ENCODE measurements around the gene CACNA1H. TPM values are rescaled to one million over a fixed set of nuclear protein-coding genes. Genes with fewer than 3 reads are reported as not detected.

CACNA1H gene
- total and polyA plus RNA-seq, 7 experiments from 2014 or later = 0.31 to 8.8 (median 2.2) TPM

DNA sequence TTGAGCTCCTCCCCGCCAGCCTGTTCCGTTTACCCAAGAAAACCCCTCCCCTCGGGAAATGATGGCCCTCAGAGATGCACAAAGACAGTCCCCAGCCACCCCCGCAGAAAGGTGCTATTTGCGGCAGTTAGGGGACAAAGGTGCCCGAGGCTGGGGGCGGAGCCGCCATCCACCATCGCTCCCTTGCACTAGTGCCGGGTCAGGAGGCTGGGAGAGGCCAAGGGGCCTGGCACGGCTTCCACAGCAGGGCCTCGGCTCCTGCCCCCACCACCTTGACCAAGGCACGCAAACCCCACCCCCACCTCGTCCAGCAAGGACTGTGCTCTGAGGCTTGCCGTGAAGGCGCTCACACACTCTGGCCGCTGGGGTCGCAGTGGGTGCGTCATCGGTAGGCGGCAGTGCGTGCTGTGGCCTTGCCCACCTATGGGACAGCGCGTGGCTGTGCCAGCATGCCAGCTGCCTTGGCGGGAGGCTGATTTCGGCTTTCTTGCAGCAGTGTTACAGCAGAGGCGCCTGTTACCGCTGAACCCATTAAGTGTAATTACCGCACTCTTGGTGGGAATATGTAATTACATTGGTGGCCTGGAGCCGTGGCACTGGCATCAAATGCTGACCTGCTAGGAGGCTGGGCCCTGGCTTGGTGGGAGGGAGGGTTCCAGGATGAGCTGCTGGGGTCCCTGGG is 40.4 kb downstream of the CACNA1H start:
- Mint-ChIP-seq H3K9me3 (peaks cover 0 to 1% (median 0%) of the 10 kb centered on the region in 11 donors), H3K4me1 (peaks cover 0 to 3% (median 0%) of the 10 kb centered on the region in 7 donors), H3K27me3 (peaks cover 0 to 6% (median 0%) of the 10 kb centered on the region in 5 donors), H3K27ac (no peak overlapping the region), H3K36me3 (no peaks in the 10 kb centered on the region), H3K4me3 (no peak overlapping the region)
- no peaks in the 10 kb centered on the region for H3K4me1 ChIP-seq (ENCODE audit: control insufficient read depth in 2 of 2, insufficient read depth in 2 of 2, low read length in 2 of 2)
- H3K36me3 ChIP-seq (ENCODE audit: control insufficient read depth in 2 of 3, insufficient read depth in 3 of 3, low read length in 3 of 3) = no peaks in the 10 kb centered on the region
- ChIA-PET CTCF (no interaction called here), POLR2A (no interaction called here)
- H3K27ac ChIP-seq (ENCODE audit: low read depth, low read length) = no peak overlapping the region
- no peak overlapping the region for H3K4me3 ChIP-seq (ENCODE audit: low read length)
- no peak for ATAC-seq
- intact Hi-C loops (cut with micrococcal nuclease) = no loop called here
- H3K9me3 ChIP-seq (ENCODE audit: control insufficient read depth in 2 of 3, low read length in 3 of 3) = no peaks in the 10 kb centered on the region
- H3K27me3 ChIP-seq (ENCODE audit: control insufficient read depth in 2 of 2, insufficient read depth in 2 of 2, low read length in 2 of 2) = no peaks in the 10 kb centered on the region
- DNase-seq = no peak

DNA sequence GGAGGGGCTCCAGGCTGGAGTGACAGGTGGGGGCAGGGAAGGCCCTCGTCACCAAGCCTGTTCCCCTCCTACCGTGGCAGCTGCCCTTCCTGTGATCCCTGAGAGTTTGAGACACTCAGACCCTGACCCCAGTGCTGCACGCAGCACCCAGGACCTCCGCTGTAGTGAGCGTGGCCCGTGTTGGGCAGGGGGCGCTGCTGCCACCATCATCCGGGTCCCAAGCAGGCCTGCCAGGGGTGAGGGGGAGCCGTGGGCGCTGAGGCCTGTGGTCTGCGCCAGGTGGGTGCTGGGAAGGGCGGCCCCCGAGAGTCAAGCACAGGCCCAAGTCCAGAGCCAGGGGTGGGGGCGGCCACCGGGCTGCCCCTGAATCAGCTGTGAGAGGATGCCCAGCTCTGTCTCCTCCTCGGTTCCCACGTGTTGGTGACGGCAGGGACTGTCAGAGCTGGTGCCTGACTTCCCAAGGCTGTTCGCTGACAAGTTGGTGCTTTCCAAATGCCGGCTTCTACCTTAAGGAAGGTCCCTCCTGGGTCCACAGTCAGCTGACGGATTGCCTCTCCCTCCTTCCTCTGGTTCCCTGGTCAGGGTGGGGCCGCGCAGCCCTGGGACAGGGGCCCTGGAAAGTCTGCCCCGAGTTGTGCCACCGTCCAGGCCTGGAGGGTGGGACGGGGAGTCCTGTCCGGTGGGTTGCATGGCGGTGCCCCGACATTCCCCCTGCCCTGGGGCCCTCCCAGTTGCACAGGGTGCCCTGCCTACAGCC is 41.1 kb downstream of the CACNA1H start:
- POLR2A ChIA-PET = no interaction called here

DNA sequence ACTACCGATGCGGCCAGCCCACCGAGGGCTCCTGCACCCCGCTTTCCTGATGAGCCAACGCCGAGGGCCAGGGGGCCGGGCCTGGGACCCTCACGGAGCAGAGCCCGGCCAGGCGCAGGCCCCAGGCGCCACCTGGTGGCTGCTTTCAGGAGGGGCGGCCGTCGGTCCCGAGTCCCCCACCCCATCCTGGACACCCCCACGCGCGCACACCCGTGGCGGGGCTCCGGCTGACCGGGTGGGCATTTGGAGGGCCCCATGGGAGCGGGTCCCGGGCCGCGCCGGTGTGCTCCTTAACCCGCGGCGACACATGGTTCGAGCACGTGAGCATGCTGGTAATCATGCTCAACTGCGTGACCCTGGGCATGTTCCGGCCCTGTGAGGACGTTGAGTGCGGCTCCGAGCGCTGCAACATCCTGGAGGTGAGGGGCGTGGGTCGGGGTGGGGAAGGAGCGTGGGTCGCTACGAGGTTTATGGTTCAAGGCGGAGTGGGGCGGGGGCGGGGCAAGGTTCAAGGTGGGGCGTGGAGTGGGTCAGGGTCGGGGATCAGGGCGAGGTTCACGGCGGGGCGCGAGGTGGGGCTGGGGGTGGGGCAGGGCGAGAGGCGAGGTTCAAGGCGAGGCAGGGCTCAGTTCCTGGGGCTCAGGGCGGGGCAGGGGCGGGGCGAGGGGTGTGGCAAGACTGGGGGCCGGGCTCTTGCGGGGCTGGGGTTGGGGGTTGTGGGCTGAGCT is 41.9 kb downstream of the CACNA1H start:
- no peaks in the 10 kb centered on the region for H3K9me3 ChIP-seq (ENCODE audit: control insufficient read depth in 2 of 3, low read length in 3 of 3)
- Mint-ChIP-seq H3K4me1 (peaks cover 0 to 3% (median 0%) of the 10 kb centered on the region in 7 donors), H3K27me3 (peaks cover 0 to 4% (median 0%) of the 10 kb centered on the region in 5 donors), H3K9me3 (peaks cover 0 to 2% (median 0%) of the 10 kb centered on the region in 11 donors), H3K27ac (no peak overlapping the region), H3K4me3 (no peak overlapping the region), H3K36me3 (no peaks in the 10 kb centered on the region)
- H3K27ac ChIP-seq (ENCODE audit: low read depth, low read length) = no peak overlapping the region
- CTCF ChIA-PET = no interaction called here
- H3K36me3 ChIP-seq (ENCODE audit: control insufficient read depth in 2 of 3, insufficient read depth in 3 of 3, low read length in 3 of 3) = no peaks in the 10 kb centered on the region
- intact Hi-C loops (cut with micrococcal nuclease) = no loop called here
- ATAC-seq = peak; percentile 31
- H3K4me3 ChIP-seq (ENCODE audit: low read length) = no peak overlapping the region
- peak in 6 of 9 donors; percentile 16 to 41 (median 22) for DNase-seq
- POLR2A ChIA-PET = no interaction called here
- H3K4me1 ChIP-seq (ENCODE audit: control insufficient read depth in 2 of 2, insufficient read depth in 2 of 2, low read length in 2 of 2) = no peaks in the 10 kb centered on the region
- H3K27me3 ChIP-seq (ENCODE audit: control insufficient read depth in 2 of 2, insufficient read depth in 2 of 2, low read length in 2 of 2) = no peaks in the 10 kb centered on the region

More for the DNA sequence above, 41.1 kb downstream of the CACNA1H start:
- Histone ChIP-seq H3K27me3 (ENCODE audit: control insufficient read depth in 2 of 2, insufficient read depth in 2 of 2, low read length in 2 of 2) (no peaks in the 10 kb centered on the region), H3K27ac (ENCODE audit: low read depth, low read length) (no peak overlapping the region), H3K4me1 (ENCODE audit: control insufficient read depth in 2 of 2, insufficient read depth in 2 of 2, low read length in 2 of 2) (no peaks in the 10 kb centered on the region), H3K4me3 (ENCODE audit: low read length) (no peak overlapping the region), H3K36me3 (ENCODE audit: control insufficient read depth in 2 of 3, insufficient read depth in 3 of 3, low read length in 3 of 3) (no peaks in the 10 kb centered on the region), H3K9me3 (ENCODE audit: control insufficient read depth in 2 of 3, low read length in 3 of 3) (no peaks in the 10 kb centered on the region)
- no peaks in the 10 kb centered on the region for H3K36me3 Mint-ChIP-seq
- H3K27me3 Mint-ChIP-seq = peaks cover 0 to 4% (median 0%) of the 10 kb centered on the region in 5 donors
- H3K4me3 Mint-ChIP-seq = no peak overlapping the region
- ATAC-seq (no peak), DNase-seq (peak in 1 of 9 donors; percentile 8)
- CTCF ChIA-PET = no interaction called here
- peaks cover 0 to 1% (median 0%) of the 10 kb centered on the region in 11 donors for H3K9me3 Mint-ChIP-seq
- no peak overlapping the region for H3K27ac Mint-ChIP-seq
- intact Hi-C loops (cut with micrococcal nuclease) = no loop called here
- H3K4me1 Mint-ChIP-seq = peaks cover 0 to 3% (median 0%) of the 10 kb centered on the region in 7 donors

DNA sequence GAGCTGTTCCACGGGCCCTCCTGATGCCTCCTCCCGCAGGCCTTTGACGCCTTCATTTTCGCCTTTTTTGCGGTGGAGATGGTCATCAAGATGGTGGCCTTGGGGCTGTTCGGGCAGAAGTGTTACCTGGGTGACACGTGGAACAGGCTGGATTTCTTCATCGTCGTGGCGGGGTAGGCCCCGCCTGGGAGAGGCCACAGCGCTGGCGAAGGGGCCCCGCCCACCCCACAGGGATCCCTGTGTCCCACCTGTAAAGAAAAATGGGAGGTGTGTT is 42.4 kb downstream of the CACNA1H start:
- Histone ChIP-seq H3K9me3 (ENCODE audit: control insufficient read depth in 2 of 3, low read length in 3 of 3) (no peaks in the 10 kb centered on the region), H3K36me3 (ENCODE audit: control insufficient read depth in 2 of 3, insufficient read depth in 3 of 3, low read length in 3 of 3) (no peaks in the 10 kb centered on the region), H3K27me3 (ENCODE audit: control insufficient read depth in 2 of 2, insufficient read depth in 2 of 2, low read length in 2 of 2) (no peaks in the 10 kb centered on the region), H3K4me1 (ENCODE audit: control insufficient read depth in 2 of 2, insufficient read depth in 2 of 2, low read length in 2 of 2) (no peaks in the 10 kb centered on the region), H3K4me3 (ENCODE audit: low read length) (no peak overlapping the region), H3K27ac (ENCODE audit: low read depth, low read length) (no peak overlapping the region)
- Mint-ChIP-seq H3K9me3 (peaks cover 0 to 5% (median 0%) of the 10 kb centered on the region in 11 donors), H3K4me1 (peaks cover 0 to 3% (median 0%) of the 10 kb centered on the region in 7 donors), H3K4me3 (peak overlapping the region in 1 of 10 donors; percentile 12), H3K27ac (no peak overlapping the region), H3K36me3 (no peaks in the 10 kb centered on the region), H3K27me3 (peaks cover 0 to 4% (median 0%) of the 10 kb centered on the region in 5 donors)
- no peak for ATAC-seq
- ChIA-PET POLR2A (no interaction called here), CTCF (no interaction called here)
- intact Hi-C loops (cut with micrococcal nuclease) = no loop called here
- no peak for DNase-seq

GRCh38 chr16:1196494-1196893 is 43.6 kb downstream of the CACNA1H start:
- peaks cover 0 to 3% (median 0%) of the 10 kb centered on the region in 7 donors for H3K4me1 Mint-ChIP-seq
- ATAC-seq = no peak
- H3K4me3 ChIP-seq (ENCODE audit: low read length) = no peak overlapping the region
- peaks cover 0 to 4% (median 0%) of the 10 kb centered on the region in 5 donors for H3K27me3 Mint-ChIP-seq
- ChIA-PET POLR2A (no interaction called here), CTCF (no interaction called here)
- intact Hi-C loops (cut with micrococcal nuclease) = no loop called here
- H3K9me3 ChIP-seq (ENCODE audit: control insufficient read depth in 2 of 3, low read length in 3 of 3) = no peaks in the 10 kb centered on the region
- H3K27ac Mint-ChIP-seq = peak overlapping the region in 2 of 9 donors; percentile 46 to 59
- H3K4me3 Mint-ChIP-seq = no peak overlapping the region
- H3K36me3 Mint-ChIP-seq = no peaks in the 10 kb centered on the region
- peaks cover 0 to 5% (median 0%) of the 10 kb centered on the region in 11 donors for H3K9me3 Mint-ChIP-seq
- DNase-seq = no peak
- no peaks in the 10 kb centered on the region for H3K4me1 ChIP-seq (ENCODE audit: control insufficient read depth in 2 of 2, insufficient read depth in 2 of 2, low read length in 2 of 2)
- H3K27ac ChIP-seq (ENCODE audit: low read depth, low read length) = no peak overlapping the region
- H3K27me3 ChIP-seq (ENCODE audit: control insufficient read depth in 2 of 2, insufficient read depth in 2 of 2, low read length in 2 of 2) = no peaks in the 10 kb centered on the region
- no peaks in the 10 kb centered on the region for H3K36me3 ChIP-seq (ENCODE audit: control insufficient read depth in 2 of 3, insufficient read depth in 3 of 3, low read length in 3 of 3)

DNA sequence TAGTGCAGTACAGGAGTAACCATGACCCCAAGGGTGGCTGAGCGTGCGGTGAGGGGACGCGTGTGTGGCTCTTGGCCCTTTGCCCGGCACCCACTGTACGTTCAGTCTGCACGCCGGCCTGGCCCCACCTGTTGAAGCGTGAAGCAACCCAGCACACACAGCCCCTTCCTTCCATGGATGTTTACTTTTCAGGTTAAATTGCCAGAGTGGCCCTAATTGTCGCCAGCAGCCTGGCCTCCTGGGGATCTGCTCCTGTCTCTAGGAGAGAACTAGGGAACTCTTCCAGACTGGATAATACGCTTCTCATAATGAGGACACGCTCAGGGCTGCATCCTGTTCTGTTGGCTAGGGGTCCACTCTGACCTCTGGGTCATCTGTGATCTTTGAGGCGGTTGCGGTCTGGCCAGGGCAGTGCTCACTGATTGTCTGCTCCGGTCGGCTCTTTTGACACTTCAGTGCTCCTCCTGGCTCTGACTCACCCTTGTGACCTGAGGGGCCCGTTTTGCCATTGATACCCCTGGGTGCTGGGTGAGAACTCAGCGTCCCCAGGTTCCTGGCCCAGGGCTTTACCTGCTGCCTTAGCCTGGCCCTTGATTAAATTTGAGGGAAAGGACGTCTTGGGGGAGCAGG is 44.4 kb downstream of the CACNA1H start:
- intact Hi-C loops (cut with micrococcal nuclease) = no loop called here
- no peak for DNase-seq
- Mint-ChIP-seq H3K4me1 (peaks cover 0 to 3% (median 0%) of the 10 kb centered on the region in 7 donors), H3K4me3 (peak overlapping the region in 1 of 10 donors; percentile 36), H3K27ac (no peak overlapping the region), H3K36me3 (no peaks in the 10 kb centered on the region), H3K27me3 (peaks cover 0 to 4% (median 0%) of the 10 kb centered on the region in 5 donors), H3K9me3 (peaks cover 0 to 5% (median 0%) of the 10 kb centered on the region in 11 donors)
- no peaks in the 10 kb centered on the region for H3K4me1 ChIP-seq (ENCODE audit: control insufficient read depth in 2 of 2, insufficient read depth in 2 of 2, low read length in 2 of 2)
- no peaks in the 10 kb centered on the region for H3K9me3 ChIP-seq (ENCODE audit: control insufficient read depth in 2 of 3, low read length in 3 of 3)
- no peak for ATAC-seq
- no peaks in the 10 kb centered on the region for H3K36me3 ChIP-seq (ENCODE audit: control insufficient read depth in 2 of 3, insufficient read depth in 3 of 3, low read length in 3 of 3)
- H3K4me3 ChIP-seq (ENCODE audit: low read length) = no peak overlapping the region
- H3K27ac ChIP-seq (ENCODE audit: low read depth, low read length) = no peak overlapping the region
- ChIA-PET POLR2A (no interaction called here), CTCF (no interaction called here)
- no peaks in the 10 kb centered on the region for H3K27me3 ChIP-seq (ENCODE audit: control insufficient read depth in 2 of 2, insufficient read depth in 2 of 2, low read length in 2 of 2)

Measured in naive thymus-derived CD4-positive, alpha-beta T cell (primary cell).